DOHH2 (cell line): Measurements from ENCODE around the gene DAGLA.

ENCODE experiments used
- H3F3A ChIP-seq: fragments of 200-600 bp; sonication (generic), shearing (Covaris generic); 2 replicates; pipeline ENCODE4 v1.6.0; 2016; ENCODE audit warnings: antibody characterized with exemption, mild to moderate bottlenecking; ENCODE audit not compliant: control insufficient read depth, insufficient read depth
- H3K27ac ChIP-seq: fragments of 200-600 bp; sonication (generic); 2 replicates; pipeline ENCODE4 v1.5.1; 2014; ENCODE audit warnings: low read depth, mild to moderate bottlenecking, low read length, moderate library complexity
- H3K27me3 ChIP-seq: fragments of 200-600 bp; sonication (generic); 2 replicates; pipeline ENCODE4 v1.6.1; 2014; ENCODE audit warnings: mild to moderate bottlenecking, low read length, mixed read lengths; ENCODE audit not compliant: control insufficient read depth
- H3K36me3 ChIP-seq: fragments of 200-600 bp; sonication (generic); 2 replicates; pipeline ENCODE4 v1.6.1; 2014; ENCODE audit warnings: mild to moderate bottlenecking, low read length, moderate library complexity, mixed read lengths; ENCODE audit not compliant: control insufficient read depth
- H3K4me1 ChIP-seq: fragments of 200-600 bp; sonication (generic); 2 replicates; pipeline ENCODE4 v1.6.1; 2014; ENCODE audit warnings: mild to moderate bottlenecking, low read length, mixed read lengths; ENCODE audit not compliant: control insufficient read depth
- H3K4me2 ChIP-seq: fragments of 200-600 bp; sonication (generic); 2 replicates; pipeline ENCODE4 v1.6.0; 2014; ENCODE audit warnings: mild to moderate bottlenecking, low read length, moderate library complexity
- H3K4me3 ChIP-seq: fragments of 200-600 bp; sonication (generic); 2 replicates; pipeline ENCODE4 v1.5.1; 2014; ENCODE audit warnings: mild to moderate bottlenecking, low read length, mixed read lengths
- H3K79me2 ChIP-seq: fragments of 200-600 bp; sonication (generic); 2 replicates; pipeline ENCODE4 v1.6.1; 2014; ENCODE audit warnings: mild to moderate bottlenecking, low read length, mixed read lengths; ENCODE audit not compliant: control insufficient read depth
- H3K9me2 ChIP-seq: fragments of 200-600 bp; sonication (generic); replicated peaks from 2 replicates; pipeline ENCODE4 v1.6.1; 2014; ENCODE audit warnings: mild to moderate bottlenecking, low read length, mixed read lengths; ENCODE audit not compliant: control insufficient read depth
- H3K9me3 ChIP-seq: fragments of 200-600 bp; sonication (generic); 2 replicates; pipeline ENCODE4 v1.6.1; 2014; ENCODE audit warnings: antibody characterized with exemption, low read length, mixed read lengths; ENCODE audit not compliant: control insufficient read depth, insufficient read depth
- H4K20me1 ChIP-seq: fragments of 200-600 bp; sonication (generic); 2 replicates; pipeline ENCODE4 v1.6.0; 2014; ENCODE audit warnings: low read depth, mild to moderate bottlenecking, antibody characterized with exemption, low read length, moderate library complexity; ENCODE audit not compliant: control insufficient read depth, insufficient read depth
- CTCF ChIP-seq: fragments of 200-600 bp; sonication (generic); IDR thresholded peaks from one replicate; pipeline ENCODE4 v1.5.1; 2014; ENCODE audit warnings: antibody characterized with exemption, mild to moderate bottlenecking, low read depth, low read length; ENCODE audit not compliant: poor library complexity, severe bottlenecking
- EZH2phosphoT487 ChIP-seq: fragments of 200-600 bp; sonication (generic); IDR thresholded peaks from 2 replicates; pipeline ENCODE4 v1.6.1; 2017; ENCODE audit warnings: borderline replicate concordance, mild to moderate bottlenecking, antibody characterized with exemption, low read length, moderate library complexity, mixed read lengths

The DAGLA gene

GRCh38 chr11:61769169-61769920 lies 89.2 kb downstream of the DAGLA start:
- H3K4me1 ChIP-seq: peaks cover 10% of the 10 kb centered on the region
- H4K20me1 ChIP-seq: no peaks in the 10 kb centered on the region
- no peak overlapping the region for H3K4me3 ChIP-seq
- no peaks in the 10 kb centered on the region for H3K9me2 ChIP-seq
- H3K4me2 ChIP-seq: no peak overlapping the region
- H3K27ac ChIP-seq: no peak overlapping the region
- TF ChIP-seq EZH2phosphoT487: no peak
- TF ChIP-seq CTCF: no peak
- no peaks in the 10 kb centered on the region for H3K9me3 ChIP-seq
- H3K79me2 ChIP-seq: no peaks in the 10 kb centered on the region
- H3K36me3 ChIP-seq: no peaks in the 10 kb centered on the region
- H3K27me3 ChIP-seq: no peaks in the 10 kb centered on the region
- no peaks in the 10 kb centered on the region for H3F3A ChIP-seq

- TF ChIP-seq EZH2phosphoT487: no peak
- no peak for TF ChIP-seq CTCF
- Histone ChIP-seq H3K4me3 (no peak overlapping the region), H3K9me2 (no peaks in the 10 kb centered on the region), H3K79me2 (no peaks in the 10 kb centered on the region), H3K4me2 (no peak overlapping the region), H3K4me1 (peaks cover 10% of the 10 kb centered on the region), H4K20me1 (no peaks in the 10 kb centered on the region), H3F3A (no peaks in the 10 kb centered on the region), H3K9me3 (no peaks in the 10 kb centered on the region), H3K27me3 (no peaks in the 10 kb centered on the region), H3K27ac (no peak overlapping the region), H3K36me3 (no peaks in the 10 kb centered on the region)
Observed at GRCh38 chr11:61769946-61770683, 89.9 kb downstream of the DAGLA start.

- Histone ChIP-seq H3K36me3 (no peaks in the 10 kb centered on the region), H3F3A (no peaks in the 10 kb centered on the region), H3K4me1 (peaks cover 10% of the 10 kb centered on the region), H4K20me1 (no peaks in the 10 kb centered on the region), H3K4me3 (no peak overlapping the region), H3K79me2 (no peaks in the 10 kb centered on the region), H3K4me2 (no peak overlapping the region), H3K27ac (no peak overlapping the region), H3K9me2 (no peaks in the 10 kb centered on the region), H3K27me3 (no peaks in the 10 kb centered on the region), H3K9me3 (no peaks in the 10 kb centered on the region)
- TF ChIP-seq CTCF: no peak
- TF ChIP-seq EZH2phosphoT487: no peak
Observed at GRCh38 chr11:61771195-61771894, 91.2 kb downstream of the DAGLA start.
